ENCODE measurements around the gene PACRG.
"Not testable (repeated sequence)": the region's sequence is repeated elsewhere in the genome, so short reads cannot be mapped to it uniquely, and the experiment has no call there.

PACRG gene

DNA sequence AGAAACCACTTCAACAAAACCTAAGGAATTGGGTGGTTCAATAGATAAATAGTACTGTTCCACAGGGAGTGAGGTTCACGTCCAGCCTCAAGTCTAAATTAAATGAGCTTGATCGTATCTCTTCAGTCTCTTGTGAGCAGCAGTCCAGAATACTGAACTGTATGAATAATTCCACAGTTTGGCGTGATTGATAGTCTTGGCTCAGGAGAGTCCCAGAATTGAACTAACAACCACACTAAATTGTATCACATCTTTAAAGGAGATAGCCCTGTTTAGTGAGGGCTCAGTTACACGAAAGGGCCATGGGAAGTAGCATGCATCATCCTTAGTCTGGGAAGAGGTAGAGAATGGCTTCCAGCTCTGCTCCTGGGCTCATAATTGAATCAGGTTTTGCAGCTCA is 224.6 kb downstream of the PACRG start:
- no peak for DNase-seq

DNA sequence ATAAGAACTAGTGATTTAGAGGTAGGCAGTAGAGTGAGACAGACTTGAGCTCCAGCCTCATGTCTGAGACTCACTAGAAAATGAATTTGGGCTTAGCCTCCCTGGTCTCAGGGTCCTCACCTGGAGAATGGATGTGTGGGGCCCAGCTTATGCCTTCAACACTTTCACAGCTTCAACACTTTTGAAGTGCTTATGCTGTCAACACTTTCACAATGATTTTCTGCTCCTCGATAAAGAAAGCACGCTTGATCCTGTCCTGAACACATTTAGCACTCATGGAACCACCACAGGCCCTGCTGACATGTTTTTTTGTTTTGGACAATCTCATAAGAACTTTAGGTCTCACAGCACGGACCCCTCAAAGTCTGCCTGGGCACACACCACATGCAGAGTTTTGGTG is 229.3 kb downstream of the PACRG start:
- no peak for DNase-seq

DNA sequence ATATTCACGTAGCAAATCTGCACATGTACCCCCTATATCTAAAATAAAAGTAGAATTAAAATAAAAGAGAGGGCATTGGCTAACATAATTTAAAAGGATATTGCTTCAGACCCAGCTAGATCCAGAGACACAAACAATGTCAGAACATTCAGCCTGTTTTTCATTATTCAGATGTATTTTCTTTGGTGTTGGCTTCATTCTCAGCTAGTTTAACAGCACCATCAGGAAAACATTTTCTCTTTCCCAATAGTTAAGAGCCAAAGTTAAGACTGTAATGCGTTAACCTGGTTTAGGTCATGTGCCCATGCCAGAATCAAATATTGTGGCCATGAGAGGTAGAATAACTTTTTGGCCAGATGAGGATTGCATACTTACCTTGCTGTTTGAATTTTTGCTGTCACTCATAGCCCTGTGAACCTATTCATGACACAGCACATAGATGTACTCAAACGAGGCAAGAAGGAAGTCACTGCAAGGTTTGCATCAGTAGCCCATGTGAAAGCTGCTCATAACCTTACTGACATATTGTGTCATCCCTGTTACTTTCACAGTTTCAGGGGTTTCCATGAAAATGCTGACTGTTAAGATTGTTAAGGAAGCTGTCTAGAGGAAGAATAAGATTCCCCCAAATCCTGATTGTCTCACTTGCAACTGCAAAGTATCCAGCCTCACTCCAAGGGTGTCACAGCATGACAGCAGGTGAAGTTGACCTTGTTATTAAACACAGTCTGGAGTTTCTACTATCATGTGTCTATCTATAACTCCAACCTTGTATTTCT is 233.1 kb downstream of the PACRG start:
- no peak for DNase-seq

DNA sequence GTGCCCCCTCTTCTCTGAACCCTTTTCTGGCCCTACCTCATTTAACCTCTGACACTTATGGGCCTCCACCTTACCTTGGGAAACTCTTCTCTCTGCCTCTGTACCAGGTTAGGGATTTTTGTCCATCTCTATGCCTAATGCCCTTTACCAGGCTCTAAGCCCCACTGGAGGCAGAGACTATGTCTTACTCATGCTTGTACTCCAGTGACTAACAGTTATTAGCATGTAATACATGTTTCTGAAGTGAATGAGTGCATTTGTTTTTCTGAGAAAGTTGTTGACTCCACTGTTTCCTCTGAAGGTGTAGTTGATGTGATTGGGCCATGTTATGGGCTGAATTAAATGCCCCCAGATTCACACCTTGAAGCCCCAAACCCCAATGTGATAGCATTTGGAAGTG is 234.3 kb downstream of the PACRG start:
- DNase-seq = no peak

DNA sequence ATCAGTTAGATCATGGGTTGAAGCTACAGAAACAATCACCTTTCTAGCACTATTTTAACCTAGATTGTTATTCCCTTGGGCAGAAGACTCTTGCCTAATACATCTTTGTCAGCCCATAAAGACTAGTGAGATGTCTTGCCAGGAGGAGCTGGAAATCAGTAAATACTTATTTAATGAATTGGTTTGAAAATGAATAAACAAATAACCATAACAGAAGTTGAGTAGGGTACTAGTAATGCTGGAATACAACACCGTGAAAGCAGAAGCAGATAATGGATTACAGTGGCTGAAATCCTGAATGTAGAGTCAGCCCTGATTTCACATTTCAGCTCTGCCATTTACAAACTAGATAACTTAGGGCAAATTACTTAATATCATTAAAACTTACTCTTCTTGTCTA is 236.1 kb downstream of the PACRG start:
- DNase-seq = no peak

- DNase-seq = no peak
Observed at GRCh38 chr6:162964488-162965140, 236.8 kb downstream of the PACRG start.

- DNase-seq = no peak
Observed at GRCh38 chr6:162965366-162965765, 237.6 kb downstream of the PACRG start.

GRCh38 chr6:162970246-162970645 is 242.5 kb downstream of the PACRG start:
- DNase-seq = no peak

DNA sequence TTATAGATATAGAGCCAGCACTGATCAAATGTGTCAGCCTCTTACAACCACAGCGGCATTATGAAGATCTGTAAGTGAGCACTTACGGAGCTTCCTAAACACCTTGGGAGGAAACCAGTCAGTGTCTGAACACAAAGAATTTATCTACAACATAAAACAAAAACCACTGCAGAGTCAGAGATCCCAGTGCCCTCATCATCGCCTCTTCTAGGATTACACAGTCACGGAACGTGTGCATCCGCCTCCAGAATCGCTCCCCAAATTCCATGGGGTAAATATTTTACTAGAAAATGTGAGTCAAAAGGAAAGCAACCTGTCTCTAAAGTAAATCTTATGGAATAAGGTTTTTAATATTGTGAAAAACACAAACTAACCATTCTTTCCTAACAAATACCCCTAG is 243.6 kb downstream of the PACRG start:
- DNase-seq = no peak

DNA sequence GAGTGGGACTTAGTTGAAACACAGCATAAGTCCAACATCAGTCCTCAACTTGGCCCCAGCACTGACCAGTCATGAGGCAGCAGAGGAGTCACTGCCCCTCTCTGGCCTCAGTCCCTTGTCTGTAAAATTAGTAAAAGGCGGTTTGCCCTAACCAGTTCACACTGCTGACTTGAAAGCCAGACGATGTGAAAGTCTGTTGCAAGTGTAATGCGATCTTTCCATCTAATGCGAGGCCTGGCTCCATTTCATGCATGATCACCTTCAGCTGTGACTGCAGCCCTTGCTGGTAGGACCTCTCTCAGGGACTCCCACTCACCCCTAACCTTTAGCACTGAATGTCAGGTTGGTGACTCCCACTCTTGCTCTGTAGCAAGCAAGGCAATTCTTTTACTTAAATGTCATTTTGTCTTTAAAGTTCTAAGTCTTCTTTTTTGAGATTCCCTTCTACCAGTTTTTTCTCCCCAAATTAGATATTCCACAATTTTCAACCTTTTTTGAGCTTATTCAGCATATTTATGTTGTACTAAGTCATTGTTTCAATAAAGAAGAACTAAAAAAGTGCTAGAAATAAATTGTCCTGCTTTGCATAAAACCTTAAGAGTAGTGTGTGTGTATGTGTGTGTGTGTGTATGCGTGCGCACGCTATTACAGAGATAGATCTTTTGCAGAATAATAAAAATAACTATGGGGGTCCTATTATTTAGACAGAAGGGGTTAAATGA is 245.5 kb downstream of the PACRG start:
- DNase-seq = no peak

DNA sequence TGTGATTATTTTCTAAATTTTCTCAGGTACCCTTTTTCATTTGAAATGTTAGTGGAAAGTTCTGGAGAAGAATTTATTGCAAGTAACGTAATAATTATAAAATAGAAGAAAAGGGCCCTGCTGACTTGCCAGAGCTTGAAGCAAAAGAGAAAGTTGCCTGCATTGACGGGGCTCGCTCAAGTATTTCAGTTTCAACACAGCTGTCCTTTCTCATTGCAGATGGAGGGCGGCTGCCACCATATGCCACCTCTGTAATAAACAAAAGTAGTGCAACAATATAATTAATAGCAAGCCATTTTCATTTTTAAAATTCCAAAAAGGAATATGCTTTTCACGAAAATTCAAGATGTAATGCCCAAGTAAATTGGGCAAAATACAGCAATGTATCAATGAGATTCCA is 246.2 kb downstream of the PACRG start:
- DNase-seq = no peak

DNA sequence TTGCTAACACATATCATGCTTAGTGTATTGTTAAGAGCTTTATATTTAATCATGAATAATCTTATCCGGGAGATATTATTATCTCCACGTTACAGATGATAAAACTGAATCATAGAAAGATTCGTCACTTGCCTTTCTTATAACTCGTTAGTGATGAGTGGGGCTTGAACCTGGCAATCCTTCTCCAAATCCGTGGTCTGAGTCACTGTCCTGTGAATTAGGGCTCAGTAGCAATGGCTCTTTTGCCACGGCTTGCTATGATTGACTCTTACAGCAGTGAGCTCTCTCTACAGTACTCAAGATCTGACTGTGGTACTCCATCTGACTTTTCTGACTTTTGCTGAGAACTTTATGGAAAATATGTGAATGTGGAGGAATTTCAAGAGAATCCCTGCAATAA is 246.9 kb downstream of the PACRG start:
- DNase-seq = no peak

DNA sequence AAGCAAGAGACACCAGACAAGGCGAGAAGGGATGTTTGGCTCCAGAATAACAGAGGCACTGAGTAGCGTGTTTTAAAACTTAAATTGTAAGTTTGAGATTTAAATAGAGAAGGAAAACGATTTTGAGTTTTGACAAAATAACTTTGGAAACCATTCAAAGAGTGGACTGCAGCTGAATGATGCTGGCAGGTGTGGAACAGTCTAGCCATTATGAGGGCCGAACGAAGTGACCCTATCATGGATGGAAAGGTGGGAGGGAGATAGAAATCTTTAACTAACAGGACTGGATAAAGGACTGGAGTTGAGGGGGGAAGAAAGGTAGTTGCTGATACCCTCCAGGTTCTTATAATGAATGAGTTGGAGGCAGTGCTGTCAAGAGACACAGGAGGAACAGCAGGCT is 248.4 kb downstream of the PACRG start:
- no peak for DNase-seq

- DNase-seq = not testable (repeated sequence)
Observed at GRCh38 chr6:162983234-162983633, 255.5 kb downstream of the PACRG start.

DNA sequence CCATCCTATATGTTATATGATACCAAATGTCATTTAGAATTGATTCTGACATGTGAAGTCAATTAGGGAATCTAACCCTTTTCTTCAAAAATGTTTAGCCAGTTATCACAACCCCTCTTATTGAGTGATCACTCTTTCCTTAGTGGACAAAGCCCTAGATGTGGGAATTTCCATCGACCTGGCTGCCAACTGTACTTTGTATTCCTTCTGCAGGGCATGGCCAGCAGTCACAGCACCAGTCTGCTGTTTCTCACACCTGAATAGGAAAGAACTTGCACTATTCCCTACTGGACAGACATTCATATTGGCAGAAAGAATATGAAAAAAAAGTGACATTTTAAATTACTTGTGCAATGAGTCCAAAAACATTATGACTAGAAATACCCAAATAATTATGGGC is 271.0 kb downstream of the PACRG start:
- DNase-seq = no peak

GRCh38 chr6:162999575-163000285 is 272.0 kb downstream of the PACRG start:
- DNase-seq = no peak

GRCh38 chr6:163001330-163001729 is 273.6 kb downstream of the PACRG start:
- no peak for DNase-seq

DNA sequence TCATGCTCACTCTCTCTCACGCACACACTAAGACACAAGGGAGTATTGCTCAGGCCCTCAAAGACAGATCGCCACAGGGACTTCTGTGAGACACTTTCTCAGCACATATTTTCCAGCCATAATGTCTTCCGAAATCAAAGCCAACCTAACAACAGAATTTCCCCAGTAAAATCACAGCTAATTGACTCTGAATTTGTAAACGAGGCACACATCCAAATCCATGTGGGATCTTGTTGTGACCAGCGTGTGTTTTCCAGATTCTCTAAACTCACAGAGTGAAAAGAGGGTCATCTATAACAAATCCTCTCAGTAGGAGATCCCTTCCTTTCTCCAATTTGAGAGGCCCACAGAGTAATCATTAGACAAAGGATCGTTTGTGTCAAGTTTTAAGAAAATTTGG is 280.4 kb downstream of the PACRG start:
- no peak for DNase-seq

DNA sequence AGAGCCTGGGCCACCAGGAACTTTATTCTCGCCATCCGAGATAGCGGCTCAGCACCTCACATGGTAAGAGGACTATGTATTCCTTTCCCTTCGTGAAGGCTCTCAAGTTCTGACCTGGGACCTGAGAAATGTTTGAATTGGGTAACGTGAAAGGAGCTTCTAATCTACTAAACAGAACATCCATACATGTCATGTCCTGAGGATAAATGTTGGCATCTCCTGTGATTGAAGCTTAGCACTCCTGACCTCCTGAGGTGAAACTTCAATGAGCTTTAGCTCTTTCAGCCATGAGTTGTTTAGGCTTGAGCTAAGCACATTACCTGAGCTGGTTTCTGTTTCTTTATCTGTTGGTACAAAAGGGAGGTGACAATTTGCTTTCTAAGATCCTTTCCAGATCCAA is 280.9 kb downstream of the PACRG start:
- no peak for DNase-seq

DNA sequence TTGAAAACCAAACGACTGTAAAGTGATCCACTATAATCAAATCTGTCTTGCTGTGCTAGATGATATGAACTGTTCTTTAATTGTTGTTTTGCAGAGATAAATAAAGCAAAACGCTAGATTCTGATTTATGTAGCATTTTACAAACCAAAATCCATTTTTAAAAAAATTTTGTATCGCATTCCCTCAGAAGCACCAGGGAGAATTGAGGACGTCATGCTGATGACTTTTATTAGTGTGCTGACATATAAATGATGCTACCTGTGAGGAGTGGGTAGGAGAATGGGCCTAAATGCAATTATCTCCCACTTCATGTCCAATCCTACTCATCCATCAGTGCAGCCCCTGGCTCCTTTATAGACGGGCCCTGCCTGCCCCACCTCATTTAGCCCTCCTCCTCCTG is 282.4 kb downstream of the PACRG start:
- no peak for DNase-seq

GRCh38 chr6:163014736-163015135 is 287.0 kb downstream of the PACRG start:
- no peak for DNase-seq

DNA sequence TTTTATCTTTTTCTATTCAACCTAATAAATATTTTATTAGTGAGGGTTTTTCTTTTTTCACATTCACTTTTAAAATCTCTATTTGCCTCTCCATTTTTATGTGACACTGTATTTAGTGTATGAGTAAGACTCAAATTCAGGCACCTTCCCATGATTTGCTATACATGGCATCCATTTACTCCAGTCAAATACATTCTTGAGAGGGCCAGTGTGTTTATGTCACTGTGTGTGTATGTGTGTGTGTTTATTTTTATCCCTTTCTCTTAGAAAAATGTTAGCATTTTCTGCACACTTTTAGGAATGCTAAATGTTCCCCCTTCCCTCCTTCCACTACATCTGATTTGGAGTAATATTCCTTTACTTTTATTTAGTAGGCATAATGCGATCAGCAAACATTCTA is 290.0 kb downstream of the PACRG start:
- DNase-seq = no peak

DNA sequence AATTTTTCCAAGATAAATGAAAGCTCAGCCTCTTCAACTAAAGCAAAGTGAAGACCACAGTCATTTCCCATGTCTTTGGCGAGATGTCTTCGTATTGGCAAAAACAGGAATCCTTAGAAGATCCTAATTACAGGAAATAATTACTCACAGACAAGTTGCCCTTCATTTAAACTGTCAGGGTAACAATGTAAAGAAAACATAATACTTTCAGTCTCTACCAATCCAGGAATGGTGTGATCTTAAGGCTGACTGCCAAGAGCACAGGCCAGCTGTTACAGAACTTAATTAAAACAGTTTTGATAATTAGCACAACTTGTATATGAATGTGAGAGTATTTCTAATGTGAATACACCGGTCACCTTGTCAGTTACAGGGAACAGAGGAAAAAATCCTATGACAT is 292.2 kb downstream of the PACRG start:
- DNase-seq = no peak

- no peak for DNase-seq
Observed at GRCh38 chr6:163021054-163021453, 293.3 kb downstream of the PACRG start.

Data from stimulated activated CD4-positive, alpha-beta T cell treated with anti-CD3 and anti-CD28 coated beads, Interleukin-12 subunit alpha, Interleukin-12 subunit beta, amount 100 ng/mL, for 4 hours (primary cell).